Smooth muscle cell (in vitro differentiated cells): ENCODE data around the gene CDC25C. TPM values are rescaled to one million over a fixed set of nuclear protein-coding genes. Genes with fewer than 3 reads are reported as not detected.

ENCODE experiments used
- DNase-seq: peaks from one replicate; lab custom pipeline; 2025; ENCODE audit not compliant: unreplicated experiment; lab: John Stamatoyannopoulos, UW
- H2AFZ ChIP-seq: fragments of 200-600 bp; sonication (generic); 2 replicates; pipeline ENCODE4 v1.6.0; 2016; ENCODE audit warnings: antibody characterized with exemption, low read depth, mild to moderate bottlenecking
- H3F3A ChIP-seq: fragments of 200-600 bp; sonication (generic); 2 replicates; pipeline ENCODE4 v1.6.0; 2017; ENCODE audit warnings: antibody characterized with exemption, low read depth
- H3K27ac ChIP-seq: fragments of 200-600 bp; sonication (generic); 2 replicates; pipeline ENCODE4 v1.5.1; 2016; ENCODE audit warnings: low read depth, mild to moderate bottlenecking
- H3K27me3 ChIP-seq: fragments of 200-600 bp; sonication (generic); 2 replicates; pipeline ENCODE4 v1.6.1; 2016; ENCODE audit warnings: low read depth, mild to moderate bottlenecking
- H3K36me3 ChIP-seq: fragments of 200-600 bp; sonication (generic); 2 replicates; pipeline ENCODE4 v1.5.1; 2016; ENCODE audit warnings: low read depth
- H3K4me1 ChIP-seq: fragments of 200-600 bp; sonication (generic); 2 replicates; pipeline ENCODE4 v1.5.1; 2016; ENCODE audit warnings: low read depth
- H3K4me2 ChIP-seq: fragments of 200-600 bp; sonication (generic); 2 replicates; pipeline ENCODE4 v1.6.0; 2016; ENCODE audit warnings: mild to moderate bottlenecking
- H3K4me3 ChIP-seq: fragments of 200-600 bp; sonication (generic); 2 replicates; pipeline ENCODE4 v1.5.1; 2016; ENCODE audit warnings: mild to moderate bottlenecking
- H3K79me2 ChIP-seq: fragments of 200-600 bp; sonication (generic); 2 replicates; pipeline ENCODE4 v1.6.0; 2016; ENCODE audit warnings: low read depth, mild to moderate bottlenecking
- H3K9ac ChIP-seq: fragments of 200-600 bp; sonication (generic); 2 replicates; pipeline ENCODE4 v1.6.0; 2016; ENCODE audit warnings: low read depth
- H3K9me3 ChIP-seq: fragments of 200-600 bp; sonication (generic); replicated peaks from 2 replicates; pipeline ENCODE4 v1.5.1; 2016; ENCODE audit warnings: low read depth
- H4K20me1 ChIP-seq: fragments of 200-600 bp; sonication (generic); 2 replicates; pipeline ENCODE4 v1.6.0; 2016; ENCODE audit warnings: low read depth
- WGBS: methylation state at CpG from one replicate; pipeline ENCODE4 v1.1.7; 2016; ENCODE audit warnings: low lambda C conversion rate; 5-methylcytosine and 5-hydroxymethylcytosine counted together
- polyA plus RNA-seq: library from polyadenylated mRNA; unstranded; fragments of >200 nt; fragmentation: Nextera tagmentation; extraction: Ambion mirVana; gene quantifications from 2 replicates; pipeline ENCODE4 v1.2.1, GENCODE V29; 2016
- total RNA-seq: library from RNA; depleted of rRNA; stranded (reverse); fragments of >200 nt; gene quantifications from 2 replicates; pipeline ENCODE4 v1.2.3, GENCODE V29; 2014
- TF ChIP-seq, protein P1 (sequence below): fragments of 200-600 bp; sonication (generic); IDR thresholded peaks from 2 replicates; pipeline ENCODE4 v1.5.1; 2017; ENCODE audit warnings: borderline replicate concordance, mild to moderate bottlenecking, antibody characterized with exemption; ENCODE audit not compliant: insufficient read depth, poor library complexity, severe bottlenecking

The CDC25C gene
- total and polyA plus RNA-seq, 2 experiments from 2014 or later, result 2.6 to 3.0 TPM

DNA sequence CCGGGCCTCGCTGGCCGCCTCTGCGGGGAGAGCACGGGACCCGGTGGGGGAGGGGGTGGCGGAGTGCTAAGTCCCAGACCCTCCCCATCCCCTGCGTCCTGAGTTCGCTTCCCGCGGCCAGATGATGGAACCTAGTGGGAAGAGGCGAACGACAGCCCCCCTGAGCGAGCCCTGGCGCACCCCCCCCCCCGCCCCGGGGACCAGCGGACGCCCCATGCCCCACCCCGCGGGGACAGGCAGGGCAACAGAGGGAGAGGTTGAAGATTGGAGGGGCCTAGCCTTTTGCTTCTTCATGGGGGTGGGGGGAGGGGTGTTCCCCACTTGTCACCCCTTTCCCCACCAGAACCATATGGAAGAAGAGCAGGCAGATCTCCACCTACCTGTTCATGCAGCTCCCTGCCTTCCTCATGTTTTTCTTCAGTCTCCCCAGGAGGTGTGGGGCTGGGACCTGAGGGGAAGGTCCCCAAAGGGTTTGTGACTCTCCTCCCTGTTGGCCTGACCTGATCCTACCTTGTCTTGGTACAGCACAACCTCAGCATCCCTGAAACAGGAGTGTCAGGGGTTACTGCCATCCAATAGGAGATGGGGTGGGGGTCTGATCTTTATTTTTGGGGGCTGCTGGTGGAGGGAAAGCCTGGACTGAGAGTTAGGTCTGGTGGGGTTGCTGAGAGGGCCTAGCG, 6.9 kb upstream of the CDC25C start:
- H3K9ac ChIP-seq, result peak overlapping the region; percentile 100
- peak overlapping the region; percentile 67 for H3K4me3 ChIP-seq
- no peaks in the 10 kb centered on the region for H3K27me3 ChIP-seq
- peaks cover 45% of the 10 kb centered on the region for H3K79me2 ChIP-seq
- WGBS, result 8% methylated on average over 1 of the region's 22 CpGs
- H3K36me3 ChIP-seq, result peaks cover 4% of the 10 kb centered on the region
- no peaks in the 10 kb centered on the region for H3F3A ChIP-seq
- DNase-seq, result no peak
- no peak overlapping the region for H2AFZ ChIP-seq
- H3K4me1 ChIP-seq, result peaks cover 18% of the 10 kb centered on the region
- no peaks in the 10 kb centered on the region for H3K9me3 ChIP-seq
- H3K4me2 ChIP-seq, result peak overlapping the region; percentile 96
- TF ChIP-seq, protein P1, sequence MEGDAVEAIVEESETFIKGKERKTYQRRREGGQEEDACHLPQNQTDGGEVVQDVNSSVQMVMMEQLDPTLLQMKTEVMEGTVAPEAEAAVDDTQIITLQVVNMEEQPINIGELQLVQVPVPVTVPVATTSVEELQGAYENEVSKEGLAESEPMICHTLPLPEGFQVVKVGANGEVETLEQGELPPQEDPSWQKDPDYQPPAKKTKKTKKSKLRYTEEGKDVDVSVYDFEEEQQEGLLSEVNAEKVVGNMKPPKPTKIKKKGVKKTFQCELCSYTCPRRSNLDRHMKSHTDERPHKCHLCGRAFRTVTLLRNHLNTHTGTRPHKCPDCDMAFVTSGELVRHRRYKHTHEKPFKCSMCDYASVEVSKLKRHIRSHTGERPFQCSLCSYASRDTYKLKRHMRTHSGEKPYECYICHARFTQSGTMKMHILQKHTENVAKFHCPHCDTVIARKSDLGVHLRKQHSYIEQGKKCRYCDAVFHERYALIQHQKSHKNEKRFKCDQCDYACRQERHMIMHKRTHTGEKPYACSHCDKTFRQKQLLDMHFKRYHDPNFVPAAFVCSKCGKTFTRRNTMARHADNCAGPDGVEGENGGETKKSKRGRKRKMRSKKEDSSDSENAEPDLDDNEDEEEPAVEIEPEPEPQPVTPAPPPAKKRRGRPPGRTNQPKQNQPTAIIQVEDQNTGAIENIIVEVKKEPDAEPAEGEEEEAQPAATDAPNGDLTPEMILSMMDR, result no peak
- H3K27ac ChIP-seq, result peak overlapping the region; percentile 99
- H4K20me1 ChIP-seq, result peaks cover 53% of the 10 kb centered on the region

DNA sequence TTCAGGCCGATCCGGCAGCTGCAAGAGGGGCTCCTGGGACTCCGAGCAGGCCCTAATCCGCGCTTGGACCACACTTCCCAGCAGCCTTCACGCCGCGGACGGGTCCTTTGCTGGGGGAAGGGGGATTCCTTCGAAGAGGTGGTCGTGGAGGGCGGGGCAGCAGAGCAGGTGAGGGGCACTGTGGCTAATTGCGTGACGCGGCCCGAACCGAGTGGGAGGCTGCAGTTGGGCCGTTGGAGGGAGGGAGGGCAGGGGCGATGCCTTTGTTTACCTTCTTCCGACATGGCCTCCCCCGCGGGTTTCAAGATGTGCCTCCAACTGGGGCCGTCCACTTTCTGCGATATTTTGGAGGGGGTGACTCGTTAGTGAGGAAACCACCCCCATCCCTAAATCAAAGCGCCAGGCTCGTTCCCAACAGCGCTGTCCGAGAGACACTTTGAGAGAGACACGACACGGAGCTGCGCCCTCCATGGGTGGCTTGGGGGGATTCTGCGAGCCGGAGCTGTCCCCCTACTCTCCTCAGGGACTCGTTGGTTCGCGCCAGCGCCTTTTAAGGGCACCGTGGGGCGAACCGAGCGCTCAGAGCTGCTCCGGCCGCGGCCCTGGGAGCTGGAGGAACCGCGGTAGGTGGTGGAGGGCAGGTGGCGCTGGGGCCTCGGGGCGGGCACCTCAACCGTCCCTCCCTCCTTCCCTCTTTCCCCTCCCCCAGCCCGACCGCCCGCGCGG, 6.2 kb upstream of the CDC25C start, which contains the start of gene FAM53C:
TSS of gene FAM53C (plus strand) at position 582 of the 726 bp plus-strand sequence. CDS start 3,070 bp downstream, outside the sequence.
- H3K27ac ChIP-seq, result peak within 1 kb of the TSS; percentile 99
- TF ChIP-seq, protein P1, result no peak
- H2AFZ ChIP-seq, result peak within 1 kb of the TSS; percentile 99
- no peaks in the 10 kb centered on the region for H3K9me3 ChIP-seq
- H3K4me2 ChIP-seq, result peak within 1 kb of the TSS; percentile 96
- peaks cover 45% of the 10 kb centered on the region for H3K79me2 ChIP-seq
- 2% methylated on average over 45 of the region's 56 CpGs for WGBS
- peaks cover 46% of the 10 kb centered on the region for H4K20me1 ChIP-seq
- H3F3A ChIP-seq, result no peaks in the 10 kb centered on the region
- no peaks in the 10 kb centered on the region for H3K27me3 ChIP-seq
- DNase-seq, result peak; percentile 96
- H3K4me1 ChIP-seq, result peaks cover 18% of the 10 kb centered on the region
- H3K9ac ChIP-seq, result peak within 1 kb of the TSS; percentile 100
- H3K36me3 ChIP-seq, result peaks cover 4% of the 10 kb centered on the region
- H3K4me3 ChIP-seq, result peak within 1 kb of the TSS; percentile 67

DNA sequence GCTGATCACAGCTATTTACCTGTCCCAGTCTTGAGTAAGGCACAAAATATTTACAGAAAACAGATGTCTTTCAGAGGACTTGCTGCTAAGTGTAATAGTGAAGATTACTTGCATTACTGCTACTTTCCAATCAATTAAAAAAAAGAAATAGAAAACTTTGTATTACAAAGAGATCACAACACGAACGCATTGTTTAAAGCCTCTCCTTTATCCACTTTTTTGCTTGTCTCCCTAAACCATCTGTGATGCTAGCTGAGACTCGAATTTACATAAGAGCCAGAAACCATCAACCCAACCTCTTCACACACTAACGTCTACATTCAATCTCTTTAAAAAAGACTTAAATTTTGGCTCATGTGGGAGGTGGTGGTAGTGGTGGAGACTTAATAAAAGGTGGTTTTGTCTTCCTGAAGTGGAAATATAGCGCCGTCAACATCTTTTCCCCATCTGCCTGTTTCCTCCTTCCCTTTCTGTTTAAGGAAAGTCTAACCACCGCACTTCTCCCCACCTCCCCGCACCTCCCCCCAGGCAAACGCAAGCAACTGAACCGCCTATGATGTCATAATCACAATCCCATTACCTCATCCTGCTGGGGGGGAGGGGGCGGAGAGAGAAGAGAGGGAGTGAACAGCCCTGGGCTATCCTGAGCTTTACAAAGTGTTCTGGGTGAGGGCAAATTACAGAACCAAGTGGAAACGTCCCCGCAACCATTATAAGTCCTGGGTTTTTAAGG, 5.5 kb upstream of the CDC25C start:
- peaks cover 2% of the 10 kb centered on the region for H3K36me3 ChIP-seq
- H3K79me2 ChIP-seq, result peaks cover 40% of the 10 kb centered on the region
- no peaks in the 10 kb centered on the region for H3K9me3 ChIP-seq
- TF ChIP-seq, protein P1, result no peak
- peak overlapping the region; percentile 99 for H3K27ac ChIP-seq
- peak; percentile 89 for DNase-seq
- peak overlapping the region; percentile 96 for H3K4me2 ChIP-seq
- peaks cover 18% of the 10 kb centered on the region for H3K4me1 ChIP-seq
- WGBS, result 28% methylated on average over 13 of the region's 13 CpGs
- H3K4me3 ChIP-seq, result peak overlapping the region; percentile 67
- peak overlapping the region; percentile 100 for H3K9ac ChIP-seq
- H2AFZ ChIP-seq, result peak overlapping the region; percentile 99
- peaks cover 39% of the 10 kb centered on the region for H4K20me1 ChIP-seq
- no peaks in the 10 kb centered on the region for H3K27me3 ChIP-seq
- H3F3A ChIP-seq, result no peaks in the 10 kb centered on the region
